Panc1 (cell line): ENCODE results near the gene MACO1. TPM values are rescaled to one million over a fixed set of nuclear protein-coding genes. Genes with fewer than 3 reads are reported as not detected.
A peak's percentile ranks its signal among the peaks of the same experiment; 100 is the strongest.

Experiments used
- ATAC-seq: fragments of 200-7000 bp; cut with Tn5 transposase; 2 replicates; pipeline ENCODE4 v1.9.1; 2020; ENCODE audit warnings: mild to moderate bottlenecking, moderate library complexity
- BruUV-seq: library from RNA; stranded (reverse); fragments of 400-500 nt; replicated peaks from 2 replicates; lab custom pipeline; 2021; lab: Mats Ljungman, UMichigan
- CTCF ChIA-PET: fragments of 300-600 bp; sonication (Branson Sonifier 250); formaldehyde crosslinking; loops from one replicate; lab custom pipeline; 2022; ENCODE audit warnings: antibody characterized with exemption; lab: Charles Lee
- POLR2A ChIA-PET: fragments of 300-600 bp; sonication (Branson Sonifier 250); formaldehyde crosslinking; loops from one replicate; lab custom pipeline; 2022; ENCODE audit warnings: antibody characterized with exemption; lab: Charles Lee
- DNase-seq: peaks from one replicate; pipeline ENCODE4 v3.0.0-alpha.2; 2010; ENCODE audit warnings: low read depth, low spot score
- H3K27ac ChIP-seq: 2 replicates; pipeline ENCODE4 v1.5.1; 2011; ENCODE audit warnings: mild to moderate bottlenecking, low read length, inconsistent platforms
- H3K27me3 ChIP-seq: fragments of 200-500 bp; sonication (Bioruptor generic); 2 replicates; pipeline ENCODE4 v1.6.0; 2014; ENCODE audit warnings: low read length, inconsistent platforms; ENCODE audit not compliant: control insufficient read depth, insufficient read depth
- H3K36me3 ChIP-seq: fragments of 200-500 bp; sonication (Bioruptor generic); 2 replicates; pipeline ENCODE4 v1.5.1; 2014; ENCODE audit warnings: inconsistent platforms, mild to moderate bottlenecking, low read length, moderate library complexity; ENCODE audit not compliant: control insufficient read depth, insufficient read depth
- H3K4me1 ChIP-seq: 2 replicates; pipeline ENCODE4 v1.5.1; 2011; ENCODE audit warnings: inconsistent platforms, mild to moderate bottlenecking, low read length, moderate library complexity; ENCODE audit not compliant: control insufficient read depth, insufficient read depth
- H3K4me3 ChIP-seq, 2 experiments: 2 replicates each; pipeline ENCODE4 v1.5.1; 2011 to 2012; ENCODE audit warnings: low read depth in 2 of 2, low read length in 2 of 2, mild to moderate bottlenecking in 2 of 2, inconsistent platforms in 1 of 2, moderate library complexity in 1 of 2
- H3K9me3 ChIP-seq: fragments of 200-500 bp; sonication (Bioruptor generic); 2 replicates; pipeline ENCODE4 v1.5.1; 2014; ENCODE audit warnings: low read depth, mild to moderate bottlenecking, inconsistent platforms, low read length, moderate library complexity; ENCODE audit not compliant: control insufficient read depth, insufficient read depth
- CTCF ChIP-seq: fragments of 450-650 bp; IDR thresholded peaks from 2 replicates; pipeline ENCODE4 v1.5.1; 2017; ENCODE audit warnings: mild to moderate bottlenecking
- POLR2AphosphoS5 ChIP-seq: IDR thresholded peaks from 2 replicates; pipeline ENCODE4 v1.6.1; 2012; ENCODE audit warnings: mild to moderate bottlenecking, low read depth, low read length, moderate library complexity
- REST ChIP-seq, 2 experiments: IDR thresholded peaks; 2 replicates each; pipeline ENCODE4 v1.6.1; 2011 to 2012; ENCODE audit warnings: low read depth in 2 of 2, control low read depth in 1 of 2, low read length in 1 of 2, mild to moderate bottlenecking in 1 of 2, moderate library complexity in 1 of 2; ENCODE audit not compliant: insufficient read depth in 1 of 2
- SIN3A ChIP-seq: IDR thresholded peaks from 2 replicates; pipeline ENCODE4 v1.6.1; 2012; ENCODE audit warnings: low read depth, mild to moderate bottlenecking, low read length, moderate library complexity, borderline replicate concordance; ENCODE audit not compliant: insufficient read depth
- TCF7L2 ChIP-seq: IDR thresholded peaks from 2 replicates; pipeline ENCODE4 v1.6.1; 2011; ENCODE audit warnings: mild to moderate bottlenecking, low read depth, low read length, inconsistent platforms
- in situ Hi-C: cut with HindIII; loops from 2 replicates; pipeline ENCODE4 v1.10.0; 2016; ENCODE audit warnings: low sequenced_read_pairs, low pct_unique_long_range_greater_than_20kb
- intact Hi-C: fragments of 100-400 bp; cut with micrococcal nuclease; formaldehyde crosslinking; loops from one replicate; pipeline ENCODE4 v1.10.0; 2022; ENCODE audit not compliant: unreplicated experiment
- total RNA-seq: library from RNA; stranded (reverse); gene quantifications from one replicate; pipeline ENCODE4 v1.2.1, GENCODE V29; 2021; ENCODE audit not compliant: unreplicated experiment

Gene MACO1
- total RNA-seq, 1 experiment from 2014 or later: 16.5 TPM

GRCh38 chr1:25543005-25543424, 112.3 kb downstream of the MACO1 start:
- ATAC-seq (peak; percentile 7; the same call in 1 of the 2 replicates), DNase-seq (no peak)
- TF ChIP-seq REST (IDR thresholded peaks at IDR 0.05; ENCODE audit: insufficient read depth in 1 of 2, low read depth in 2 of 2, low read length in 1 of 2): no peak
- TF ChIP-seq POLR2AphosphoS5: no peak
- no peak for TF ChIP-seq SIN3A
- no peak for TF ChIP-seq TCF7L2
- no peak for TF ChIP-seq CTCF
- in situ Hi-C loops (no loop called here), intact Hi-C loops (no loop called here)
- POLR2A ChIA-PET: no interaction called here
- H3K27ac ChIP-seq: peak overlapping the region; percentile 66
- H3K36me3 ChIP-seq: no peaks in the 10 kb centered on the region; the same call in 1 of the 2 replicates
- H3K4me1 ChIP-seq: peaks cover 9% of the 10 kb centered on the region
- no peaks in the 10 kb centered on the region for H3K9me3 ChIP-seq
- CTCF ChIA-PET: interaction anchor here (0.9 to 1.0 kb wide), 2 partner anchors 30 to 246 kb away, joined by 3 to 4 read pairs; no protein-coding TSS in a partner anchor
- peak overlapping the region; percentile 63 to 69 for H3K4me3 ChIP-seq
- no TSS peak for BruUV-seq
- no peaks in the 10 kb centered on the region for H3K27me3 ChIP-seq

GRCh38 chr1:25543425-25544242, 112.9 kb downstream of the MACO1 start, which contains the start of gene LDLRAP1:
Gene LDLRAP1, plus strand, starts transcription at chr1:25543606. Its CDS starts 93 bp downstream, at chr1:25543699.
- Histone ChIP-seq H3K27me3 (no peaks in the 10 kb centered on the region), H3K4me1 (peaks cover 9% of the 10 kb centered on the region), H3K36me3 (no peaks in the 10 kb centered on the region; the same call in 1 of the 2 replicates), H3K9me3 (no peaks in the 10 kb centered on the region), H3K27ac (peak within 1 kb of the TSS; percentile 69), H3K4me3 (peak within 1 kb of the TSS; percentile 63 to 69)
- ChIA-PET CTCF (interaction anchor here (0.9 to 1.0 kb wide), 2 partner anchors 30 to 246 kb away, joined by 3 to 4 read pairs; no protein-coding TSS in a partner anchor), POLR2A (interaction anchor here (0.6 kb wide), 1 partner anchor 64 kb away, joined by 10 read pairs; no protein-coding TSS in a partner anchor)
- TF ChIP-seq SIN3A (no peak), REST (IDR thresholded peaks at IDR 0.05; ENCODE audit: insufficient read depth in 1 of 2, low read depth in 2 of 2, low read length in 1 of 2) (no peak), TCF7L2 (no peak), CTCF (no peak), POLR2AphosphoS5 (no peak)
- ATAC-seq (peak; percentile 93), DNase-seq (no peak)
- intact Hi-C loops: no loop called here
- no TSS peak for BruUV-seq
- in situ Hi-C loops: no loop called here
